Measurements from ENCODE around the gene GSTO2.

- no peak for TF ChIP-seq CTCF (IDR thresholded peaks at IDR 0.05 in 8 of 11, conservative IDR thresholded peaks at IDR 0.05 in 3 of 11)
- no peak for TF ChIP-seq POLR2AphosphoS5 (IDR thresholded peaks at IDR 0.05)
Measured at GRCh38 chr10:104317269-104317710, 48.3 kb downstream of the GSTO2 start.
